Endothelial cell (in vitro differentiated cells): ENCODE measurements around the gene FASN. TPM values are rescaled to one million over a fixed set of nuclear protein-coding genes. Genes with fewer than 3 reads are reported as not detected.
A peak's percentile ranks its signal among the peaks of the same experiment; 100 is the strongest.

Source experiments
- DNase-seq: peaks from one replicate; pipeline ENCODE4 v3.0.0; 2021; ENCODE audit warnings: low spot score
- H3K27ac Mint-ChIP-seq: one replicate; pipeline ENCODE4 v1.8.0; 2021; ENCODE audit warnings: mixed read lengths, inconsistent platforms; ENCODE audit not compliant: unreplicated experiment
- H3K27me3 Mint-ChIP-seq: one replicate; pipeline ENCODE4 v1.8.0; 2021; ENCODE audit warnings: mild to moderate bottlenecking, moderate library complexity, mixed read lengths, inconsistent platforms; ENCODE audit not compliant: unreplicated experiment
- H3K36me3 Mint-ChIP-seq: one replicate; pipeline ENCODE4 v1.8.0; 2021; ENCODE audit warnings: mild to moderate bottlenecking, low read depth, mixed read lengths, inconsistent platforms; ENCODE audit not compliant: unreplicated experiment
- H3K4me1 Mint-ChIP-seq: one replicate; pipeline ENCODE4 v1.8.0; 2021; ENCODE audit warnings: mild to moderate bottlenecking, mixed read lengths, inconsistent platforms; ENCODE audit not compliant: unreplicated experiment
- H3K4me3 Mint-ChIP-seq: one replicate; pipeline ENCODE4 v1.8.0; 2021; ENCODE audit warnings: mild to moderate bottlenecking, mixed read lengths, inconsistent platforms; ENCODE audit not compliant: unreplicated experiment
- H3K9me3 Mint-ChIP-seq: one replicate; pipeline ENCODE4 v1.8.0; 2021; ENCODE audit warnings: mixed read lengths, inconsistent platforms; ENCODE audit not compliant: unreplicated experiment
- CTCF ChIP-seq: fragments of 200-600 bp; sonication (generic); IDR thresholded peaks from one replicate; pipeline ENCODE4 v1.5.0; 2021; ENCODE audit warnings: antibody characterized with exemption; ENCODE audit not compliant: unreplicated experiment
- total RNA-seq: library from RNA; stranded (reverse); fragmentation: NEBNext Ultra II Directional; extraction: Animal tissue kit (Norgen Biotek cat#: 25700); gene quantifications from one replicate; pipeline ENCODE4 v1.2.1, GENCODE V29; 2021; ENCODE audit not compliant: unreplicated experiment

The FASN gene
- total RNA-seq, 1 donor from 2014 or later, result 400 TPM

GRCh38 chr17:82117139-82118090, 19.4 kb upstream of the FASN start:
- Mint-ChIP-seq H3K36me3 (peaks cover 3% of the 10 kb centered on the region), H3K27me3 (peaks cover 2% of the 10 kb centered on the region), H3K4me3 (peak overlapping the region; percentile 62), H3K9me3 (no peaks in the 10 kb centered on the region), H3K27ac (no peak overlapping the region), H3K4me1 (peaks cover 20% of the 10 kb centered on the region)
- no peak for DNase-seq
- TF ChIP-seq CTCF, result no peak

GRCh38 chr17:82116246-82116645, 18.2 kb upstream of the FASN start:
- DNase-seq, result no peak
- Mint-ChIP-seq H3K27ac (no peak overlapping the region), H3K27me3 (peaks cover 2% of the 10 kb centered on the region), H3K9me3 (no peaks in the 10 kb centered on the region), H3K4me1 (peaks cover 14% of the 10 kb centered on the region), H3K4me3 (no peak overlapping the region), H3K36me3 (peaks cover 3% of the 10 kb centered on the region)
- no peak for TF ChIP-seq CTCF

- H3K27me3 Mint-ChIP-seq, result peaks cover 2% of the 10 kb centered on the region
- no peak for DNase-seq
- no peak overlapping the region for H3K27ac Mint-ChIP-seq
- H3K4me1 Mint-ChIP-seq, result peaks cover 14% of the 10 kb centered on the region
- peaks cover 3% of the 10 kb centered on the region for H3K36me3 Mint-ChIP-seq
- no peak overlapping the region for H3K4me3 Mint-ChIP-seq
- TF ChIP-seq CTCF, result no peak
- H3K9me3 Mint-ChIP-seq, result no peaks in the 10 kb centered on the region
Observed at GRCh38 chr17:82114872-82115271, 16.8 kb upstream of the FASN start.

- Mint-ChIP-seq H3K27me3 (peaks cover 2% of the 10 kb centered on the region), H3K4me3 (no peak overlapping the region), H3K9me3 (no peaks in the 10 kb centered on the region), H3K36me3 (peaks cover 3% of the 10 kb centered on the region), H3K4me1 (peaks cover 13% of the 10 kb centered on the region), H3K27ac (no peak overlapping the region)
- TF ChIP-seq CTCF, result no peak
- DNase-seq, result no peak
Observed at GRCh38 chr17:82114447-82114846, 16.4 kb upstream of the FASN start.

GRCh38 chr17:82113941-82114340, 15.9 kb upstream of the FASN start:
- H3K4me3 Mint-ChIP-seq, result no peak overlapping the region
- H3K27me3 Mint-ChIP-seq, result peaks cover 2% of the 10 kb centered on the region

More at GRCh38 chr17:82113941-82114340, 15.9 kb upstream of the FASN start:
- Mint-ChIP-seq H3K27ac (no peak overlapping the region), H3K4me1 (peaks cover 8% of the 10 kb centered on the region), H3K36me3 (peaks cover 3% of the 10 kb centered on the region), H3K9me3 (no peaks in the 10 kb centered on the region)
- DNase-seq, result no peak
- TF ChIP-seq CTCF, result no peak
